Thymus (tissue), 11 donors: ENCODE results near the gene PVALEF. TPM values are rescaled to one million over a fixed set of nuclear protein-coding genes. Genes with fewer than 3 reads are reported as not detected.

Experiments used
- DNase-seq, 9 donors: peaks; one replicate each; pipeline ENCODE4 v3.0.0-alpha.2; 2013; ENCODE audit warnings: low spot score in 9 of 9, low read depth in 6 of 9, missing footprints in 1 of 9
- H3K27ac ChIP-seq, 2 donors: one replicate each; pipeline ENCODE4 v1.5.1; 2013; ENCODE audit warnings: control low read depth in 1 of 2, low read depth in 1 of 2, low read length in 1 of 2, mild to moderate bottlenecking in 1 of 2, moderate library complexity in 1 of 2
- H3K27me3 ChIP-seq, 2 donors: one replicate each; pipeline ENCODE4 v1.5.1; 2013; ENCODE audit warnings: low read length in 1 of 2; ENCODE audit not compliant: control insufficient read depth in 2 of 2, insufficient read depth in 1 of 2
- H3K36me3 ChIP-seq, 2 donors: one replicate each; pipeline ENCODE4 v1.5.1; 2013; ENCODE audit warnings: low read length in 1 of 2, mild to moderate bottlenecking in 1 of 2, moderate library complexity in 1 of 2; ENCODE audit not compliant: control insufficient read depth in 2 of 2, insufficient read depth in 2 of 2
- H3K4me1 ChIP-seq, 2 donors: one replicate each; pipeline ENCODE4 v1.5.1; 2013; ENCODE audit warnings: low read length in 2 of 2; ENCODE audit not compliant: control insufficient read depth in 2 of 2, insufficient read depth in 2 of 2
- H3K4me3 ChIP-seq, 2 donors: one replicate each; pipeline ENCODE4 v1.5.1; 2013; ENCODE audit warnings: low read length in 2 of 2, control low read depth in 1 of 2, mild to moderate bottlenecking in 1 of 2
- H3K9me3 ChIP-seq, 2 donors: one replicate each; pipeline ENCODE4 v1.5.1; 2013; ENCODE audit warnings: low read length in 1 of 2, mild to moderate bottlenecking in 1 of 2; ENCODE audit not compliant: control insufficient read depth in 2 of 2, insufficient read depth in 1 of 2
- WGBS: extraction: QIAGEN DNeasy Blood & Tissue Kit; methylation state at CpG from one replicate; pipeline ENCODE4 v1.1.7; 2013; 5-methylcytosine and 5-hydroxymethylcytosine counted together
- polyA plus RNA-seq: library from polyadenylated mRNA; stranded (reverse); fragments of 200-250 nt; gene quantifications from one replicate; pipeline ENCODE4 v1.2.3, GENCODE V29; 2013
- total RNA-seq: library from RNA; stranded (reverse); fragments of 120-200 nt; gene quantifications from one replicate; pipeline ENCODE4 v1.2.4, GENCODE V29; 2013
- donor health status: healthy.

The PVALEF gene
- total and polyA plus RNA-seq, 2 donors = 0.02 TPM; not detected in 1

GRCh38 chr17:81132770-81133723 lies 32.3 kb upstream of the PVALEF start:
- Histone ChIP-seq H3K4me1 (no peaks in the 10 kb centered on the region), H3K36me3 (no peaks in the 10 kb centered on the region), H3K27ac (no peak overlapping the region), H3K9me3 (peaks cover 0 to 9% of the 10 kb centered on the region in 2 donors), H3K4me3 (no peak overlapping the region), H3K27me3 (no peaks in the 10 kb centered on the region)
- DNase-seq = no peak
- WGBS = 95% methylated on average over 22 of the region's 22 CpGs

DNA sequence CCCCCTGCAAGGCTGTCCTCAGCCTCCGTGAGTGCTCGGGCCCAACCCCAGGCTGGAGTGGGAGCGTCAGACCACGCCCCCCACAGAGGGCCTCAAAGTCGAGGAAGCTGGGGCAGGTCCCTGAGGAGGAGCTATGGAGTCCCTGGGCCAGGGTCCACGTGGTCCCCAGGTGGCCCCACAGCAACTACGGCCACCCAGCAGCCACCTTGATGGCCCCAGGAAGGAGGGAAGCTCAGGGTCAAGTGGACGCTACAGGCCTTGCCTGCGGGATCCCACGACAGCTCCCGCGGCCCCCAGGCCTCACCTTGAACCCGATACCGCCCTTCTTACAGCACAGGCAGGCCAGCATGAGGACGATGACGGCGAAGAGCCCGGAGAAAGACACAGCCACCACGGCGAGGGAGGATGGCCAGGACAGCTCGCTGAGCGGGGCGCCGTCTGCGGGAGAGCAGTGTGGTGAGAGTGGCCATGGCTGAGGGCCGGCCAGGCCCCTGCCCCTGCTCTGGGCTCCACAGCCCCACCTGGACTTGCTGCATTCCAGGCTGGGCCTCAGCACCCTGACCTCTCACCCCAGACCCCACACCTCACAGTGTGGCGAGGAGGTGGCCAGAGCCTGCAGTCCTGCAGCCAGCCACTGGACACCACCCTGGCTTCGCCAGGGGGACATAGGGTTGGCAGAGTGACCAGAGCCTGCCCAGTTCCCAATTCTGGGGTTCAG lies 31.1 kb upstream of the PVALEF start:
- Histone ChIP-seq H3K9me3 (peaks cover 0 to 9% of the 10 kb centered on the region in 2 donors), H3K36me3 (no peaks in the 10 kb centered on the region), H3K27ac (no peak overlapping the region), H3K4me1 (no peaks in the 10 kb centered on the region), H3K4me3 (no peak overlapping the region), H3K27me3 (no peaks in the 10 kb centered on the region)
- WGBS = 91% methylated on average over 28 of the region's 28 CpGs
- no peak for DNase-seq

DNA sequence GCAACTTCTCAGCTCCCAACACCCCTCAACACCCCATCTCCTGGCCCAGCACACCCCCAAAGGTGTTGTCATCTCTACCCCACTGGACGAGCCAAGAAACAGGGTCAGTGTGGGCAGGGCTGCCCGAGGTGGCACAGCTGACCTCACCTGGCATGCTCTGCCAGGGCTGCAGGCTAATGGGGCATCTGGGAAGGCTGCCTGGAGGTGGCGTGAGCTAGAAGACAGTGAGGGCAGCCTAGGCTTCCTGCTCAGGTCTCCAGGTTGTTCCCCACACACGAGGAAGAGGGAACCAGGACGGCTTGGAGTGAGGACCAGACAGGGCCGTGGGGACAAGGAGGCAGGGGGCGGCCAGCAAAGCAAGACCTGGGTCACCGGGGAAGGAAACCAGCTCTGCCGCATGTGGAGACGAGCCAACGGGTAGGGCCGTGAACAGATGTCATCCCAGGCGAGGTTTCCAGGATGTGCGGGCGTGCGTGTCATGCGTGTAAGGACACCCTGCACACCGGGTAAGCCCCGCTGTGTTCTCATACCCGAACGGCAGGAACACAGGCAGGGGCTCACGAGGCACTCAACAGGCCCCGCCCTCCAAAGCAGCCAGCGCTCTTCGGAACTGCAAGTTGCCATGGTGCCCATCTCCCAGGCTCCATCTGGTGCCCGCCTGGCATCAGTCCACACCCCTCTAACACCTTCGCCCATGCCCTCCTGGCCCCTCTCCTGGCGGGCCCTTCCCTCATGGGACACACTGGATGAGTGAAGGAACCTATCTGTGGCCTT lies 29.6 kb upstream of the PVALEF start:
- Histone ChIP-seq H3K4me1 (no peaks in the 10 kb centered on the region), H3K9me3 (peaks cover 0 to 9% of the 10 kb centered on the region in 2 donors), H3K4me3 (no peak overlapping the region), H3K36me3 (no peaks in the 10 kb centered on the region), H3K27me3 (no peaks in the 10 kb centered on the region), H3K27ac (no peak overlapping the region)
- WGBS = 94% methylated on average over 28 of the region's 28 CpGs
- DNase-seq = no peak

DNA sequence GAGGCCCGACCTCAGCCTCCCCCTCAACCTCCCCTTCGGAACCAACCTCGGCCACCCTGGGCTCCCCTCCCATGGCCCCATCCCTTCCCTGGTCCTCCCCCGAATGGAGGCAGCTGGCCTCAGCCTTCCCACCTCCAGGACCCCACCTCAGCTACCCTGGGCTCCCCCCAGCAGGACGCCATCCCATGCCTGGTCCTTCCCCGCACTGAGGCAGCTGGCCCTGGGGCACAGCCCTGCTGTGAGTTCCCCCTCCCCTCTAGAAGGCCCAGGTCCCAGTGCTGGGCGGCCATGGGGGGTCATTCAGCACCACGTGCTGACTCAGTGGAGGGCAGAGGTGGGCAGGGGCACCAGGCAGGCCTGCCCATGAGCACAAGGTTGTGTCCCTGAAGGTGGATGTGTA lies 28.9 kb upstream of the PVALEF start:
- H3K27me3 ChIP-seq = no peaks in the 10 kb centered on the region
- WGBS = 93% methylated on average over 8 of the region's 8 CpGs
- H3K9me3 ChIP-seq = peaks cover 0 to 9% of the 10 kb centered on the region in 2 donors
- no peaks in the 10 kb centered on the region for H3K4me1 ChIP-seq
- no peak overlapping the region for H3K4me3 ChIP-seq
- DNase-seq = no peak
- no peak overlapping the region for H3K27ac ChIP-seq
- H3K36me3 ChIP-seq = no peaks in the 10 kb centered on the region

DNA sequence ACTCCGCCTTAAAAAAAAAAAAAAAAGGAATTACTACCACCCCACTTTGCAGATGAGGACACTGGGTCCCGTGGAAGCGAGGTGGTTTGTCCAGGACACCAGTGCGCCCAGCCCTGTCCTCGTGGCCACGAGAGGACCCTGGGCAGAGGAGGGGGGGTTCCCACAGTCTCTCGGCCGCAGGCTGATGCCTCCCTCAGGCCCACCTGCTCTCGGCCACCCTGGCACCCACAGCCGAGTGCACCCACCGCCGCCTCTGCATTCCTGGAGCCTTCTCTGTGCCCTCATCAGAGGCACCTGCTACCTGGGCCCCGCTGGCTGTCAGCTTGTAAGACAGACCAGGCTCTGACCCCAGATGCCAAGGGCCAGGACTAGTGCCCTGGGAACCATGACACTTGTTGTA lies 28.1 kb upstream of the PVALEF start:
- Histone ChIP-seq H3K4me3 (no peak overlapping the region), H3K4me1 (no peaks in the 10 kb centered on the region), H3K36me3 (no peaks in the 10 kb centered on the region), H3K27ac (no peak overlapping the region), H3K9me3 (peaks cover 0 to 9% of the 10 kb centered on the region in 2 donors), H3K27me3 (peaks cover 0 to 2% of the 10 kb centered on the region in 2 donors)
- no peak for DNase-seq
- WGBS = 96% methylated on average over 13 of the region's 13 CpGs

DNA sequence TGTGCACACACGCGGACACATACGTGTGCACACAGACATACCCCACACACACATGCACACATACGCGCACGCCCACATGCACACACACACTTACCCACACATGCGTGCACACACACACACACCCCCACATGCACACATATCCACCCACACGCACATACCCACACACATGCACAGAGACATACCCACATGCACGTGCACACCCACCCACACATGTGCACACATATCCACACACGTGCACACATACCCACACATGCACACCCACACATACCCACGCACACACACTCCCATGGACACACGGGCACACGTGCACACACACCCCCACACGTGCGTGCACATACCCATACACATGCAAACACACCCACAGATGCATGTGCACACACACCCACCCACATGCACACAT lies 27.2 kb upstream of the PVALEF start:
- no peak for DNase-seq
- H3K9me3 ChIP-seq = peaks cover 0 to 9% of the 10 kb centered on the region in 2 donors
- peaks cover 0 to 2% of the 10 kb centered on the region in 2 donors for H3K27me3 ChIP-seq
- H3K36me3 ChIP-seq = no peaks in the 10 kb centered on the region
- no peak overlapping the region for H3K27ac ChIP-seq
- H3K4me3 ChIP-seq = no peak overlapping the region
- peaks cover 0 to 3% of the 10 kb centered on the region in 2 donors for H3K4me1 ChIP-seq
- WGBS = 91% methylated on average over 15 of the region's 15 CpGs

- Histone ChIP-seq H3K36me3 (no peaks in the 10 kb centered on the region), H3K4me1 (peaks cover 0 to 3% of the 10 kb centered on the region in 2 donors), H3K9me3 (peaks cover 0 to 9% of the 10 kb centered on the region in 2 donors), H3K27ac (no peak overlapping the region), H3K27me3 (peaks cover 0 to 2% of the 10 kb centered on the region in 2 donors), H3K4me3 (no peak overlapping the region)
- WGBS = 95% methylated on average over 25 of the region's 25 CpGs
- no peak for DNase-seq
Observed at GRCh38 chr17:81138500-81138899, 26.8 kb upstream of the PVALEF start.

DNA sequence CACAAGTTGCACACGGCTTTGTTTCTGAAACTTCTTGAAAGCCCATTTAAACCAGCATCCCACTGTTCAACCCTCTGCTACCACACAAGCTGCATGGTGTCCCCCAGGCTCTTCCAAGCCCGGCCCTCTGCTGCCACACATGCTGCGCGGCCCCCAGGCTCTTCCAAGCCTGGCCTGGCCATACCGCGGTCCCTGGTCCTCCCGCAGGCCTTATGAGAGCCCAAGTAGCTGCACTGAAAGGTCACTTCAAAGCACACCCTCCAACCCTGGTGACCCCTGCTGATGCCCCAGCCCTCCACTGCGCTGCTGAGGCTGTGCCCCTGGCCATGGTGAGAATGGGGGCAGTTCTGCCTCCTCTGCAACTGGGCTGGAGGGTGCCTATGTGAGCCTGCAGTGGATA lies 25.9 kb upstream of the PVALEF start:
- Histone ChIP-seq H3K27ac (no peak overlapping the region), H3K4me3 (no peak overlapping the region), H3K36me3 (no peaks in the 10 kb centered on the region), H3K4me1 (peaks cover 0 to 3% of the 10 kb centered on the region in 2 donors), H3K27me3 (peaks cover 0 to 2% of the 10 kb centered on the region in 2 donors), H3K9me3 (peaks cover 0 to 9% of the 10 kb centered on the region in 2 donors)
- no peak for DNase-seq
- 93% methylated on average over 8 of the region's 8 CpGs for WGBS
